ENCODE data around the gene GJD3.
"Not testable (repeated sequence)": the region's sequence is repeated elsewhere in the genome, so short reads cannot be mapped to it uniquely, and the experiment has no call there.

GJD3 gene, protein sequence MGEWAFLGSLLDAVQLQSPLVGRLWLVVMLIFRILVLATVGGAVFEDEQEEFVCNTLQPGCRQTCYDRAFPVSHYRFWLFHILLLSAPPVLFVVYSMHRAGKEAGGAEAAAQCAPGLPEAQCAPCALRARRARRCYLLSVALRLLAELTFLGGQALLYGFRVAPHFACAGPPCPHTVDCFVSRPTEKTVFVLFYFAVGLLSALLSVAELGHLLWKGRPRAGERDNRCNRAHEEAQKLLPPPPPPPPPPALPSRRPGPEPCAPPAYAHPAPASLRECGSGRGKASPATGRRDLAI

DNA sequence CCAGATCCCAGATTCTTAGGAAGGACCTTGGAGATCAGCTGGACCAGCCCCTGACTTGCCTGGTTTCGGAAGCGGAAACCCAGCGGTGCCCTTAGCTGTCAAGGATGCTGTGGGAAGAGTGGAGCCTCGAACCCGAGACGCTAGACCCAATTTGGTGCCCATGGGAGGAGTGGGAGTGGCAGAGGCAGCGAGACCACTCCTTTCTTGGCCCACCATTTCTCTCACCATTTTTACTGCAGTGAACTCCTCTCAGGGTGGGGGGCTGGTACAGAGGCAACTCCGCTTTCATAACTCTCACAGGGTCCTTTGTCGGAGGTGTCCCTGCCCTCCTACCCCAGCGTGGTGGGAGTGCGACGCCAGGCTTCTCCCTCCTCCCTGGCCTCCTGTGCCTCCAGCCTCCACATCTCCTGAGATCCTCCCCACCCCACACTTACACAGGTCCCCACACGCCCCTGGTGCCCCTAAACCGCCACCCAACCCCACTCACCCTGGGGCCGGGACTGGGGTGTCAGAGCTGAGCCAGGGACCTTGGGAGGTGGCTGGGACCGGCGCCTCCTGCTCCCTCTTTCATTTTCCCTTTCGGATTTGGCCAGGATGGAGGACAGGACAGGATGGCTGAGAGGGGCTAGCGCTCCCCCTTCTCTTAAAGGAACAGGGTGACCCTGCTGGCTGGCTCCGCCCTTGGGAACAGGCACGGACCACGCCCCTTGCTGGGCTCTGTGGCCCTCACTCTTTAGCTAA lies at the start of gene GJD3:
GJD3 (minus strand) TSS at position 617 of the 741 bp plus-strand sequence. CDS start 922 bp downstream, outside the sequence.
- DNase-seq, result no peak

DNA sequence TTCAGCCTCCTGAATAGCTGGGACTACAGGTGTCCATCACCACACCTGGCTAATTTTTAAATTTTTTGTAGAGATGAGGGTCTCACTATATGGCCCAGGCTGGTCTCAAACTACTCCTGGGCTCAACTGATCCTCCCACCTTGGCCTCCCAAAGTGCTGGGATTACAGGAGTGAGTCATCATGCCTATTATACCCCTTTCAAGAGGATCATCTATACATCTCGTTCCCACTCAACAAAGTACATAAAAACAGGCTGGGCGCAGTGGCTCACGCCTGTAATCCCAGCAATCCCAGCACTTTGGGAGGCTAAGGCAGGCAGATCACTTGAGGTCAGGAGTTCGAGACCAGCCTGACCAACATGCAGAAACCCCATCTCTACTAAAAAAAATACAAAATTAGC lies 49.8 kb upstream of the GJD3 start:
- not testable (repeated sequence) for DNase-seq

DNA sequence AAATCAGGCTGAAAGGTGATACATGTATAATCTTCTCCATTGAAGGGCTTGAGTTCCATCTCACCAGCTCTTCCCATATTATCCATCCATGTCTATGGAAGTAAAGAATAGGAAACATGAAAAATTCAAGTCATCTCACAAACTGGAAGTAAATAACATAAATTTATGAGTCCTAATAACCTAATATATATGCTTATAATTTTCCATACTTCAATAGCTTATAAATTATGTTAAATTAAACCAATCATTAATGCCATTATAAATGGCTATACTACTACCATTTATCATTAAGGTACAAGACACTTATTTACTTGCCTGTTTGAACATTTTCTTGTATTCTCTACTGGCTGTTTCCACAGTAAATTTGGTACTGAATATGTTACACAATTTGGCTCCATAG lies 48.3 kb upstream of the GJD3 start:
- no peak for DNase-seq

DNA sequence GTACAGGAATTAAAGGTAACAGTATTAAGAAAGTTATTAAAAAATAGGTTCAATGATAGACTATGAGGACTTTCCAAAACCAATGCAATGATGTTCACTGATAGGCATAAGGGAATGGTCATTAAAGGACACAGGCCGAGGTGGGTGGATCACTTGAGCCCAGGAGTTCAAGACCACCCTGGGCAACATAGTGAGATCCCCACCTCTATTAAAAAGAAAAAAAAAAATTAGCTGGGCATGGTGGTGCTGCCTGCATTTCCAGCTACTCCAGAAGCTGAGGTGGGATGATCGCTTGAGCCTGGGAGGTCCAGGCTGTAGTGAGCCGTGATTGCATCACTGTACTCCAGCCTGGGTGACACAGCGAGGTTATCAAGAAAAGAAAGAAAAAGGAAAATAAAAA lies 47.3 kb upstream of the GJD3 start:
- no peak for DNase-seq

DNA sequence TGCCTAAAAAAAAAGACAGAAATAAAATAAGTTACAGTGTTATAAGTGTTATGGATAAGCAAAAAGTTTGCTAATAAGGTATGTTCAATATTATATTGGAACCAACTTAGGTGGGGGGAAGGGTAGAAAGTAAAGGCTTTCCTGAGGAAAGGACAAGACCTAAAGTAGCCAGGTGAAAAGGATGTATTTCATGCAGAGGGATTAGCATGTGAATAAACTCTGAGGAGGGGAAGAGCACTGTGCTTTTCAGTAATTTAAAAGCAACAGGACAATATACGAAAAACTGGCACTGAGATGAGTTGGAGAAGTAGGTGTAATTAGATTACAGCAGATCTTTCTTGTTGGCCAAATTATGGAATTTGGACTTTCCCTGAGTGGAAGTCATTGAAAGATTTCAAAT lies 45.5 kb upstream of the GJD3 start:
- no peak for DNase-seq

DNA sequence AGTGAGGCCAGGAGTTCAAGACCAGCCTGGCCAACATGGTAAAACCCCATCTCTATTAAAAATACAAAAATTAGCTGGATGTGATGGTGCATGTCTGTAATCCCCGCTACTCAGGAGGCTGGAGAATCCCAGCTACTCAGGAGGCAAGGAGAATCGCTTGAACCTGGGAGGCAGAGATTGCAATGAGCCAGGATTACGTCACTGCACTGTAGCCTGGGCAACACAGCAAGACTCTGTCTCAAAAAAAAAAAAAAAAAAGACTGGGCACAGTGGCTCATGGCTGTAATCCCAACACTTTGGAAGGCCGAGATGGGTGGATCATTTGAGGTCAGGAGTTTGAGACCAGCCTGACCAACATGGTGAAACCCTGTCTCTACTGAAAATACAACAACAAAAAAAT lies 45.0 kb upstream of the GJD3 start:
- not testable (repeated sequence) for DNase-seq

DNA sequence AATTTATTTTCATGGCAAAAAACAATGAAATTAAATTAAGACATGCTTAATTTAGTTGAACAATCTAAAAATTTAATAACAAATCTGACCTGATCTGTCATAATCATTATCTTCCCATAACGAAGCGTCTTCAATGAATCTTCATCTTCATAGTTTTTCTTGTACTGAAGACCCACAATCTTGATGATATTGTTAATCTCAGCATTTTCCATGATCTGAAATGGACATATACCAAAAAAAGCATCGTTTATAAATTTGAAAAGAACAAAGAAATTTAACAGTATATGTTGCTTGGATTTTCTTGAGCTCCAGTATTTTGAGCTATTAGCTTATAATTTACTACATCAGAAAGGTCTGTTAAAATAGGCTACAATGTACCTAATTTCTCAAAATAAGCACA lies 42.9 kb upstream of the GJD3 start:
- no peak for DNase-seq

DNA sequence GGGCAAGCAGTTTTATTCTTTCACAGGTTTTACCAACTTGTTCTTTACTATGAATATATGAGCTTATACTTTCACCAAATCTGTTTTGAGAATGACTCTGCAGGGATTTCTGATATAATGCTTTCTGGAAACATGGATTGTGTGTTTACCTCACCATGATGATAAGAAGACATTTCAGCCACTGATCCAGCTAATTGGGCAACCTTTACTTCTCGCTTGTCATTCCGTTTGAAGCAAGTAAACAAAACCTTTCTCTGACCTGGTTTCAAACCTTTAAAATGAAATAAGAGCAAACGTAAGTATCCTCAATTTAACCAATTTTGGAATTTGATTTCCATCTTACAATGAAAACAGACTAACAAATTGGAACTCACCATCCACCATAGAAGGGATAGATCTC lies 39.5 kb upstream of the GJD3 start:
- no peak for DNase-seq

DNA sequence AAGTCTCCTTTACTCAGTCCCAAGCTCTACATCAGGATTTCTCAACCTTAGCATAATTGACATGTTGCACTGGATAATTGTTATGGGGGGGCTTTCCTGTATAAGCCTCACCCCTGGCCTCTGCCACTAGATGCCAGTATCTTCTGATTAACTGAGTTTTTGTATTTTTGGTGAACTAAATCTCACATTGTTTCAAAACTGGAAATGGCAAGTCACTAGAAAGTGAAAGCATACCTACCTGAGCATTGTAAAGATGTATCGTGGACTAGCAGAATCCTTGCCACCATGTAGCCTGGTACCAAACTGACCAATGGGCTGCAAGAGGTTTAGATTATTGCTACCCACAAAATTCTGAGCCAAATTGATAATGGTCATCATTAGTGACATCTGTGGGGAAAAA lies 38.1 kb upstream of the GJD3 start:
- no peak for DNase-seq

DNA sequence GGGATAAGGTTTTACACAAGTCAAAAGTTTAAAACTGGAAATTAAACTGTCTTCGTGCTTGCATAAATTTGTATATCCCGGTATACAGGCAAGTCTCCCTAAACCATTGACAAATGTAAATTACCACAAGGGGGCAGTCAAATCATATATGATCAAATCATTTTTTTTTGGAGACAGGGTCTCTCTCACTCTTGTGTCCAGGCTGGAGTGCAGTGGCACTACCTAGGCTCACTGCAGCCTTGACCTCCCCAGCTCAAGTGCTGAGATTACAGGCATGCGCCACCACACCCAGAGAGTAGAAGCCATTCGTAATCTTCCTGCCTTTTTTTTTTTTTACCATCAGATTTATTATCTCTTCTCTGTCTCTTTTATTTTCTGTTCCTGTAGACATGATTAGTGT lies 34.6 kb upstream of the GJD3 start:
- peak; percentile 93 for DNase-seq

DNA sequence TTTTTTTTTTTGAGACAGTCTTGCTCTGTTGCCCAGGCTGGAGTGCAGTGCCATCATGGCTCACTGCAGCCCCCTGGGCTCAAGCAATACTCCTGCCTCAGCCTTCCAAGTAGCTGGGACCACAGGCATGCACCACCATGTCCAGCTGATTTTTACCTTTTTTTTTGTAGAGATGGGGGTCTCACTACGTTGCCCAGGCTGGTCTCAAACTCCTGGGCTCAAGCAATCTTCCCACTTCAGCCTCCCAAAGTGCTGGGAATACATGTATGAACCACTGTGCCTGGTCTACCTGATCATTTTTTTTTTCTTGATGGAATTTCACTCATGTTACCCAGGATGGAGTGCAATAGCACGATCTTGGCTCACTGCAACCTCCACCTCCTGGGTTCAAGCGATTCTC lies 22.0 kb upstream of the GJD3 start:
- DNase-seq, result not testable (repeated sequence)

DNA sequence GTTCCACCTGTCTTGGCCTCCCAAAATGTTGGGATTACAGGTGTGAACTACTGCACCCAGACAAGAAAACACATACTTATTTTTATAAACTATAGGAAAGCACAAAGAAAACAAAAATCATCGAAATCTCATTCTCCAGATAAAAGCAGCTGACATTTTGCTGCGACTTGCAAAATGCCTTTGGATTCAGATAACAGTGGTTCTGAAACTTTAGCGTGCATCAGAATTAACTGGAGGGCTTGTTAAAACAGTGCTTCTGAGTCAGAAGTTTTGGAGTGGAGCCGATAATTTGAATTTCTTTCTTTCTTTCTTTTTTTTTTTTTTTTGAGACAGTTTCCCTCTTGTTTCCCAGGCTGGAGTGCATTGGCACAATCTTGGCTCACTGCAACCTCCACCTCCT lies 17.7 kb upstream of the GJD3 start:
- DNase-seq, result no peak

DNA sequence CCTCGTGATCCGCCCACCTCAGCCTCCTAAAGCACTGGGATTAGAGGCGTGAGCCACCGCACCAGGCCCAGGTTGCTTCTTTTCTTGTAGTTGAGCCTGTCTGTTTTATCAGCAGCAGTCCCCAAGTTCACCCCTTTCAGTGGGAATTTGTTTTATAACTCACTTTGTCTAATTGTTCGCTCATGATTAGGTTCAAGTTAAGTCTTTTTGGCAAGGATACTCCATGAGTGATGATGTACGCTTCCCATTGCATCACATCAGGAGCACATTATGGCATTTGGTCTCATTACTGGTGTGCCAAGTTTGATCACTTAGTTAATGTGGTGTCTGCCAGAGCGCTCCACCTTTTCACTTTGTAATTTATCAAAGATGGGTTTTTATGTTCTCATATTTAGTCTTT lies 14.4 kb upstream of the GJD3 start:
- DNase-seq, result no peak

DNA sequence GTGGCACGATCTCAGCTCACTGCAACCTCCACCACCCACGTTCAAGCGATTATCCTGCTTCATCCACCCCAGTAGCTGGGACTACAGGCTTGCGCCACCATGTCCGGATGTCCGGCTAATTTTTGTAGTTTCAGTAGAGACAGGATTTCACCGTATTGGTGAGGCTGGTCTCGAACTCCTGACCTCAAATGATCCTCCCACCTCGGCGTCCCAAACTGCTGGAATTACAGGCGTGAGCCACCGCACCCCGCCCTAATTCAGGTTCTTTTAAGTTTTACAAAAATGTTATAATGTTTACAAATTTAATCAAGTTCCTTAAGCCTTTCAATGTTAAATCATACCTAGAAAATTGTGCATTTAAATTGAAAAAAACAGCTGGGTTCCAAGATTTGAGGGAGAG lies 13.3 kb upstream of the GJD3 start:
- DNase-seq, result no peak

DNA sequence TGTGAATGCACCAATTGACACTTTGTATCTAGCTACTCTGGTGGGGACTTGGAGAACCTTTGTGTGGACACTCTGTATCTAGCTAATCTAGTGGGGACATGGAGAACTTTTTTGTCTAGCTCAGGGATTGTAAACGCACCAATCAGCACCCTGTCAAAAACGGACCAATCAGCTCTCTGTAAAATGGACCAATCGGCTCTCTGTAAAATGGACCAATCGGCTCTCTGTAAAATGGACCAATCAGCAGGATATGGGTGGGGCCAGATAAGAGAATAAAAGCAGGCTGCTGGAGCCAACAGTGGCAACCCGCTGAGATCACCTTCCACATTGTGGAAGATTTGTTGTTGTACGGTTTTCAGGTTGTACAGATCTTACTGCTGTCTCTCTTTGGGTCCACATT lies 12.0 kb upstream of the GJD3 start:
- DNase-seq, result not testable (repeated sequence)

DNA sequence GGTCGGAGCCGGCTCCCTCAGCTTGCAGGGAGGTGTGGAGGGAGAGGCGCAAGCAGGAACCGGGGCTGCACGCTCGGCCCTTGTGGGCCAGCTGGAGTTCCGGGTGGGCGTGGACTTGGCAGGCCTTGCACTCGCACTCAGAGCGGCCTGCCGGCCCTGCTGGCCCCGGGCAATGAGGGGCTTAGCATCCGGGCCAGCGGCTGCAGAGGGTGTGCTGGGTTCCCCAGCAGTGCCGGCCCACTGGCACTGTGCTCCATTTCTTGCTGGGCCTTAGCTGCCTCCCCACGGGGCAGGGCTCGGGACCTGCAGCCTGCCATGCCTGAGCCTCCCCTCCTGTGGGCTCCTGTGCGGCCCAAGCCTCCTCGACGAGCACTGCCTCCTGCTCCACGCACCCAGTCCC lies 11.2 kb upstream of the GJD3 start:
- not testable (repeated sequence) for DNase-seq

DNA sequence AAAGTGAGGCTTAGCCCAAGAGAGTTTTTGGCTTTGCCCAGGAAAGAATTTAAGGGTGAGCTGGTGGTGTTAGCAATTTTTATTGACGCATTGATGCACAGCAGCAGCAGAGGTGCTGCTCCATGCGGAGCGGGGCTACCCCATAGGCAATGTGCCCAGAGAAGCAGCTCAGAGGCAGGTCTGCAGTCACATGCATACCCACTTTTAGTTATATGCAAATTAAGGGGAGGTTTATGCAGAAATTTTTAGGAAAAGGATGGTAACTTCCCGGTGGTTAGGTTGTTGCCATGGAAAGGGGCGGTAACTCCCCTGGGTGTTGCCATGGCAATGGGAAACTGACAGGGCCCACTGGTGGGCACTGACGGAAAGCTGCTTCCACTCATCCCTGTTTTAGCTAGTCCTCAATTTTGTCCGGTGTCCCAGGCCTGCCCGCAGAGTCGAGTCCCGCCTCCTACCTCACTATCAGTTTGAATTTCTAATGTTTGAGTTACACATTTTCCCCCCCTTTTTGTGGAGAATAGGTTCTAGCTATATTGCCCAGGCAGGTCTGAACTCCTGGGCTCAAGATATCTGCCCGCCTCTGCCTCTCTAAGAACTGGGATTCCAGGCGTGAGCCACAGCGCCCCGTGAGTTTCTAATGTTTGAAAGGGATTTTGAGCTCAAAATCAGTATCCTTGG lies 10.4 kb upstream of the GJD3 start:
- no peak for DNase-seq

DNA sequence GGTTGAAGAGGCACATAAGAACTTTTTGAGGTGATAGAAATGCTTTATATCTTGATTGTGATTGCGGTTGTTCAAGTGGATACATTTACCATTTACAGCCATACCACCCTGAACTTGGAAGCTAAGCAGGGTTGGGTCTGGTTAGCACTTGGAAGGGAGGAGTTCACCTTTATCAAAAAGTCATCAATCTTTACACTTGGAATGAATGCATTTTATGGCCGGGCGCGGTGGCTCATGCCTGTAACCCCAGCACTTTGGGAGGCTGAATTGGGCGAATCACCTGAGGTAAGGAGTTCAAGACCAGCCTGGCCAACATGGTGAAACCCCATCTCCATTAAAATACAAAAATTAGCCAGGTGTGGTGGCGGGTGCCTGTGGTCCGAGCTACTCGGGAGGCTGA lies 9.5 kb upstream of the GJD3 start:
- DNase-seq, result no peak

DNA sequence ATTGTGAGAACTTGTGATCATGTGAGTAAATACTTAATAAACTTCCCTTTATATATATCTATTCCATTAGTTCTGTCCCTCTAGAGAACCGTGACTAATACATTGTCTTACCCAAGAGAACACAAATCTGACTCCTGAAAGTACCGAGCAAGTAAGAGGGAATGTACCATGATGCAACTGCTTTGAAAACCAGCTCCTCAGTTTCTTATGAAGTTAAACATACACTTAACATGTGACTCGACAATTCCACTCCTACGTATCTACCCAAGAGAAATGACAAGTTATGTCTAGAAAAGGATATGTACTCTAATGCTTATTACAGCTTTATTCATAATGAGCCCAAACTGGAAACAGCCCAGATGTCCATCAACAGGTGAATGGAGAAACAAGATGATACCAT lies 8.8 kb upstream of the GJD3 start:
- no peak for DNase-seq

DNA sequence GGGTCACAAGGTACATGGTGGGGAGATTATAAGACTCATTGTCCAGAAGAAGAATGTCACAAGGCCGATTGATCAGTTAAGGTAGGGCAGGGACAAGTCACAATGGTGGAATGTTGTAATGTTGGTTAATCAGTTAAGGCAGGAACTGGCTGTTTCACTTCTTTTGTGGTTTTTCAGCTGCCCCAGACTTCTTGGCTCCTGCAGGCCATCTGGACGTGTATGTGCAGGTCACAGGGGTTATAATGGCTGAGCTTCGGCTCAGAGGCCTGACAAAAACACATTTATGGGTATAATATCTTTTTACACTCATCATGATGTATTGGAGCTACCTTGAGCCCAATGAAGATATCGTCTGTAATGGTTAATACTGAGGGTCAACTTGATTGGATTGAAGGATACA lies 8.1 kb upstream of the GJD3 start:
- not testable (repeated sequence) for DNase-seq

DNA sequence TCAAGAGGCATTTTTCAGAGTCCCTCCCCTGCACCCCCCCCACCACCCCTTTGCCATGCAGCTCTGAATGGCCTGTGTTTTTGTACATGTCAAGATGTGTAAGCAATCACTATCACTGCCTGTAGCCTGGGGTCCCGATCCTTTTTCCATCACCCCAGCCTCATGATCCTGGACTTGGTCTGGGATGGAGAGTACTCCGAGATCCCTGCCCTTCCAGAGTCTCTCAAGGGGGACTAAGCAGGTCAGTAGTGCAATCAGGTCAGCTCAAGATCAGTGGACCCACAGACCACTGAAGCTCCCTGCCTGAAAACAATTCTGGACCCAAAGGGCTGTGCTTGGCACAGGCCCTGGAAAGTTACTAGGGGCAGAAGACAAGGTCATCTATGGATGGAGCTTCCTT lies 7.5 kb upstream of the GJD3 start:
- no peak for DNase-seq

DNA sequence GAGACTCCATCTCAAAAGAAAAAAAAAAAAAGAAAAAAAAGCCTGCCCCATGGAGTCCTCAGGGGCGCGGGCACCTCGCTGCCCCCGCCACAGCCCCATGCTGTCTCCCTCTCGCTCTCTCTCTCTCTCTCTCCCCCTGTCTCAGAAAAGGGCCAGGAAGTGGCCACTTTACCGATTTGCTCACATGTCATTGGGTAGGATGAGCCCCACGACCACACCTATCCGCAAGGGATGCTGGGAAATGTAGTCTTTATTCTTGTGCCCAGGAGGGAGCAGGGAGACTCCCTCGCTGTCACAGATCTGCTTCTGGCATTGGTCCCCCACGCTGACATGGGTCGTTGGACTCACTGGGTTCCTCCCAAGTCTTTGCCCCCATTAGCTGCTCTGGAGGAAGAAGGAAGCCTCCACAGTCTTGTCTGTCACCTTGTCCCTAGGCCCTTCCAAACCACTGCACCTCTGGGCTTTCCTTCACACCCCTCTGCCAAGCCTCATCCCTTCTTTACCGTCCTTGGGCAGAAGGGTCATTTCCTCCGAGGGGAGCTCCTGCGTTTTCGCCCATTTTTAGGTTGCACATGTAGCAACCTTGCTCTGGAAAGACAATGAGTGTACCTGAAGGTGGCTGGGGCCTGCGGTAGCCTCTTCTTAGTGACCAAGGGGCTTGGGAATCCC lies 6.9 kb upstream of the GJD3 start:
- DNase-seq, result peak; percentile 67

DNA sequence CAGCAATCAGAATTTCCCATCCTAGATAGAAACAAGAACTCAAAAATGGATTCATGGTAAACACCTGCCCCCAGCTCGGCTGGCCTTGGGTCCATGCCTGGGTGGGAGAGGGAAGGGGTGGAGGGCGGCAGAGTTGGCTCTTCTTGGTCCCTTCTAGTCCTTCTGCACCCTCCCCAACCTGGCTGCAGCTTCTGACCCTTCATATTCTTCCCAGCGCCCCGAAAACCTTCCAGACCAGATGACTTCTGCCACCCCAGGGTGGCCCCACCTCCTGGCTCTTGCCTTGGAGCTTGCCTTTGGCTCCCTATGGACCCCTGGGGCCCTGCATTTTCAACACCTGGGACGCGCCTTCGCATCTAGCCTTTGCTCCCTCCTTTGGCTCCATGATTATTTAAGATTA lies 5.4 kb upstream of the GJD3 start:
- no peak for DNase-seq

DNA sequence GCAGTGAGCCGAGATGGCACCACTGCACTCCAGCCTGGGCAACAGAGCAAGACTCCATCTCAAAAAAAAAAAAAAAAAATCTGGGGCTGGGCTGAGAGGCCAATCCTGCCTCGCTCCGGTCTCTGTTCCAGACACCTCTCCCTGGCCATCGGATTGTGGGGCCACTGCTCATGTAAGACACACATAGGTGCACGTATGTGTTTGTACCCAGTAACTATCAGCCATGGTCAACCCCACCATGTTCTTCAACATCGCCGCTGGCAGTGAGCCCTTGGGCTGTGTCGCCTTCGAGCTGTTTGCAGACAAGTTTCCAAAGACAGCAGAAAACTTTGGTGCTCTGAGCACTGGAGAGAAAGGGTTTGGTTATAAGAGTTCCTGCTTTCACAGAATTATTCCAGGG lies 3.2 kb upstream of the GJD3 start:
- not testable (repeated sequence) for DNase-seq
